Measurements from ENCODE around the gene ADCY2. TPM values are rescaled to one million over a fixed set of nuclear protein-coding genes. Genes with fewer than 3 reads are reported as not detected.

The ADCY2 gene
- total RNA-seq, 1 donor from 2014 or later = 0.95 TPM

- Mint-ChIP-seq H3K9me3 (ENCODE audit: low read depth) (no peaks in the 10 kb centered on the region), H3K4me1 (ENCODE audit: low read depth) (no peaks in the 10 kb centered on the region), H3K27me3 (ENCODE audit: low read depth) (peaks cover 19% of the 10 kb centered on the region), H3K27ac (ENCODE audit: unreplicated experiment) (no peak overlapping the region), H3K36me3 (ENCODE audit: low read depth) (no peaks in the 10 kb centered on the region), H3K4me3 (ENCODE audit: unreplicated experiment) (no peak overlapping the region)
- DNase-seq (ENCODE audit: low spot score) = no peak
- TF ChIP-seq, protein P1, sequence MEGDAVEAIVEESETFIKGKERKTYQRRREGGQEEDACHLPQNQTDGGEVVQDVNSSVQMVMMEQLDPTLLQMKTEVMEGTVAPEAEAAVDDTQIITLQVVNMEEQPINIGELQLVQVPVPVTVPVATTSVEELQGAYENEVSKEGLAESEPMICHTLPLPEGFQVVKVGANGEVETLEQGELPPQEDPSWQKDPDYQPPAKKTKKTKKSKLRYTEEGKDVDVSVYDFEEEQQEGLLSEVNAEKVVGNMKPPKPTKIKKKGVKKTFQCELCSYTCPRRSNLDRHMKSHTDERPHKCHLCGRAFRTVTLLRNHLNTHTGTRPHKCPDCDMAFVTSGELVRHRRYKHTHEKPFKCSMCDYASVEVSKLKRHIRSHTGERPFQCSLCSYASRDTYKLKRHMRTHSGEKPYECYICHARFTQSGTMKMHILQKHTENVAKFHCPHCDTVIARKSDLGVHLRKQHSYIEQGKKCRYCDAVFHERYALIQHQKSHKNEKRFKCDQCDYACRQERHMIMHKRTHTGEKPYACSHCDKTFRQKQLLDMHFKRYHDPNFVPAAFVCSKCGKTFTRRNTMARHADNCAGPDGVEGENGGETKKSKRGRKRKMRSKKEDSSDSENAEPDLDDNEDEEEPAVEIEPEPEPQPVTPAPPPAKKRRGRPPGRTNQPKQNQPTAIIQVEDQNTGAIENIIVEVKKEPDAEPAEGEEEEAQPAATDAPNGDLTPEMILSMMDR (IDR thresholded peaks at IDR 0.05) = no peak
These were observed 398.4 kb downstream of the ADCY2 start for GRCh38 chr5:7794311-7794710.

GRCh38 chr5:7794823-7795222 is 398.9 kb downstream of the ADCY2 start:
- no peak for DNase-seq (ENCODE audit: low spot score)
- Mint-ChIP-seq H3K27me3 (ENCODE audit: low read depth) (peaks cover 17% of the 10 kb centered on the region), H3K4me3 (ENCODE audit: unreplicated experiment) (no peak overlapping the region), H3K27ac (ENCODE audit: unreplicated experiment) (no peak overlapping the region), H3K4me1 (ENCODE audit: low read depth) (no peaks in the 10 kb centered on the region), H3K36me3 (ENCODE audit: low read depth) (no peaks in the 10 kb centered on the region), H3K9me3 (ENCODE audit: low read depth) (no peaks in the 10 kb centered on the region)
- TF ChIP-seq, protein P1 (IDR thresholded peaks at IDR 0.05) = no peak

DNA sequence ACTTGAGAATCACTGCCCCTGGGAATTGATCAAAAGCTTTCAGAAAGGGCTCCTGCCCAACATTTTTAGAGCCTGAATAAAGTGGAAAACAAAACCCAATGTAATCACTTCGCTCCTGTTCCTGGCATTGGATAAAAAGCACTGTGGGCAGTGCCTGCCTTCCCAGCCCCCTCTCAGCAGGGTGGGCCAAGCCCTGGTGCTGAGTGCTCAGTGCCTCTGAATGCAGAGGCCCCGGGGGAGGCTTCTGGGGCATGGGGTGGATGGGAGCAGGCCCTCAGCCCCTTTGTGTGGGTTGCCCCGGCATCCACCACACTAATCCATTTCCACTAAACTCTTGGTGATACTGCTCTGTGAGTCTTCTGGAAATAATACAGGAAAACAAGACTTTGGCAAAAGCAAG is 399.4 kb downstream of the ADCY2 start:
- H3K27ac Mint-ChIP-seq (ENCODE audit: unreplicated experiment) = no peak overlapping the region
- H3K4me1 Mint-ChIP-seq (ENCODE audit: low read depth) = no peaks in the 10 kb centered on the region
- peaks cover 17% of the 10 kb centered on the region for H3K27me3 Mint-ChIP-seq (ENCODE audit: low read depth)
- DNase-seq (ENCODE audit: low spot score) = no peak
- no peak overlapping the region for H3K4me3 Mint-ChIP-seq (ENCODE audit: unreplicated experiment)
- H3K9me3 Mint-ChIP-seq (ENCODE audit: low read depth) = no peaks in the 10 kb centered on the region
- no peaks in the 10 kb centered on the region for H3K36me3 Mint-ChIP-seq (ENCODE audit: low read depth)
- TF ChIP-seq, protein P1 (IDR thresholded peaks at IDR 0.05) = no peak

- Mint-ChIP-seq H3K4me1 (ENCODE audit: low read depth) (no peaks in the 10 kb centered on the region), H3K4me3 (ENCODE audit: unreplicated experiment) (no peak overlapping the region), H3K9me3 (ENCODE audit: low read depth) (no peaks in the 10 kb centered on the region), H3K36me3 (ENCODE audit: low read depth) (no peaks in the 10 kb centered on the region), H3K27me3 (ENCODE audit: low read depth) (peaks cover 9% of the 10 kb centered on the region), H3K27ac (ENCODE audit: unreplicated experiment) (no peak overlapping the region)
- DNase-seq (ENCODE audit: low spot score) = no peak
- TF ChIP-seq, protein P1 (IDR thresholded peaks at IDR 0.05) = no peak
These were observed 406.1 kb downstream of the ADCY2 start for GRCh38 chr5:7801891-7802614.

DNA sequence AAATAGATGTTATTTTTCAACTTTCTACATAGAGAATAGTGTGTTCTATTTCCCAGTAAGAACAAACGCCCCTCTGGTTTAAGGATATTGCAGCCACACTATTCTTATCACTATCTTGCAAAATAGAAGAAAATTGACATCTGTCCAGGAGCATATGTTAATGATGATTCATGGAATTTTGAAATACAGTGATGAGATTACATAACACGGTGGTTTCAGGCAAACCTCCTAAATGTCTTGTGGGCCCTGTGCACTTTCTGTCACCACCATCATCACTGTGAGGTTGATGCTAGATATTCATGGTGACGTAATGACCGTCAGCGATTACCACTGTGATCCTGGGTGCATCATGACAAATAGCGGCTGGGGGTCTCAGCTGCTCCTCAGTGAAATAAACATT is 406.9 kb downstream of the ADCY2 start:
- Mint-ChIP-seq H3K4me3 (ENCODE audit: unreplicated experiment) (no peak overlapping the region), H3K9me3 (ENCODE audit: low read depth) (no peaks in the 10 kb centered on the region), H3K4me1 (ENCODE audit: low read depth) (no peaks in the 10 kb centered on the region), H3K27me3 (ENCODE audit: low read depth) (peaks cover 10% of the 10 kb centered on the region), H3K27ac (ENCODE audit: unreplicated experiment) (no peak overlapping the region), H3K36me3 (ENCODE audit: low read depth) (no peaks in the 10 kb centered on the region)
- TF ChIP-seq, protein P1 (IDR thresholded peaks at IDR 0.05) = no peak
- DNase-seq (ENCODE audit: low spot score) = no peak

Measured in chondrocyte (in vitro differentiated cells).